GM20000 (cell line): ENCODE measurements around the gene APOBEC2.
A peak's percentile ranks its signal among the peaks of the same experiment; 100 is the strongest.

Experiments
- DNase-seq: peaks from one replicate; pipeline ENCODE4 v3.0.0; 2012; ENCODE audit warnings: low spot score
- TF ChIP-seq, protein P1 (sequence below): IDR thresholded peaks from 2 replicates; pipeline ENCODE4 v1.5.1; 2012; ENCODE audit warnings: mild to moderate bottlenecking, control low read depth; ENCODE audit errors: extremely low read depth, missing control alignments

Gene APOBEC2

GRCh38 chr6:41039060-41039998, 13.7 kb upstream of the APOBEC2 start, which contains the start of gene UNC5CL:
TSS of gene UNC5CL (minus strand) at chr6:41039221. CDS start at chr6:41035074, 4,147 bp downstream.
- TF ChIP-seq, protein P1, sequence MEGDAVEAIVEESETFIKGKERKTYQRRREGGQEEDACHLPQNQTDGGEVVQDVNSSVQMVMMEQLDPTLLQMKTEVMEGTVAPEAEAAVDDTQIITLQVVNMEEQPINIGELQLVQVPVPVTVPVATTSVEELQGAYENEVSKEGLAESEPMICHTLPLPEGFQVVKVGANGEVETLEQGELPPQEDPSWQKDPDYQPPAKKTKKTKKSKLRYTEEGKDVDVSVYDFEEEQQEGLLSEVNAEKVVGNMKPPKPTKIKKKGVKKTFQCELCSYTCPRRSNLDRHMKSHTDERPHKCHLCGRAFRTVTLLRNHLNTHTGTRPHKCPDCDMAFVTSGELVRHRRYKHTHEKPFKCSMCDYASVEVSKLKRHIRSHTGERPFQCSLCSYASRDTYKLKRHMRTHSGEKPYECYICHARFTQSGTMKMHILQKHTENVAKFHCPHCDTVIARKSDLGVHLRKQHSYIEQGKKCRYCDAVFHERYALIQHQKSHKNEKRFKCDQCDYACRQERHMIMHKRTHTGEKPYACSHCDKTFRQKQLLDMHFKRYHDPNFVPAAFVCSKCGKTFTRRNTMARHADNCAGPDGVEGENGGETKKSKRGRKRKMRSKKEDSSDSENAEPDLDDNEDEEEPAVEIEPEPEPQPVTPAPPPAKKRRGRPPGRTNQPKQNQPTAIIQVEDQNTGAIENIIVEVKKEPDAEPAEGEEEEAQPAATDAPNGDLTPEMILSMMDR: peak; percentile 81
- DNase-seq: peak; percentile 75

- TF ChIP-seq, protein P1: no peak
- DNase-seq: no peak
These were observed 12.7 kb upstream of the APOBEC2 start for GRCh38 chr6:41040101-41040939.

- DNase-seq: no peak
- TF ChIP-seq, protein P1: no peak
These were observed 12.0 kb upstream of the APOBEC2 start for GRCh38 chr6:41040940-41041536.

GRCh38 chr6:41042226-41043055, 10.6 kb upstream of the APOBEC2 start, which contains the start of gene TSPO2:
TSS of gene TSPO2 (plus strand) at chr6:41042467. CDS start at chr6:41042986, 519 bp downstream.
- TF ChIP-seq, protein P1: no peak
- no peak for DNase-seq

- TF ChIP-seq, protein P1: no peak
- no peak for DNase-seq
These were observed 9.9 kb upstream of the APOBEC2 start for GRCh38 chr6:41043151-41043550.

DNA sequence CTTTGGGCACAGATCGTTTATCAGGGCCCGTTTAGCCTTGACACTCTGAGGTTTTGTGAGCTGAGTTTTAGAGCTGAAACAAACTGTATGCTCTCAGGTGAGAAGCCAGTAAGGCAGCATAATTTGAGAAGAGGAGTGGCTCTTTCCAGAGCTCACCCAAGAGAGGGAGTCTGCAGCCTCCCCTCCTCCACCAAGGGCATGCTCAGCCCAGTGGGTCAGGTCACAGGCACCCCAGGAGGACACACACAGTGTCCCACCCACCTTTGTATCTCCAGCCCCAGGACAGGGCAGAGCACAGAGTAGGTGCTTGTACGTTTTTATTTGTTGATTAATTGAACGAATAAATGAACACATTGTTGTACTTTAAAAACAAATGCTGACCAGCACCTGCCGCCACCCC, 7.3 kb upstream of the APOBEC2 start:
- TF ChIP-seq, protein P1: no peak
- DNase-seq: no peak
